Right lung (tissue), 5 donors: ENCODE measurements around the gene SP6. TPM values are rescaled to one million over a fixed set of nuclear protein-coding genes. Genes with fewer than 3 reads are reported as not detected.

Experiments used
- DNase-seq, 2 donors: peaks; one replicate each; pipeline ENCODE4 v3.0.0-alpha.2; 2013
- polyA plus RNA-seq, 5 donors: library from polyadenylated mRNA; unstranded; fragments of 120-200 nt; gene quantifications; one replicate each; pipeline versions ENCODE4 v1.2.1 to v1.2.3, GENCODE V29; 2013; ENCODE audit warnings: inconsistent platforms in 1 of 5, low replicate concordance in 1 of 5; ENCODE audit not compliant: insufficient read length in 5 of 5, insufficient read depth in 1 of 5

The SP6 gene
- polyA plus RNA-seq, 5 donors = 3.5 to 6.3 (median 4.3) TPM

DNA sequence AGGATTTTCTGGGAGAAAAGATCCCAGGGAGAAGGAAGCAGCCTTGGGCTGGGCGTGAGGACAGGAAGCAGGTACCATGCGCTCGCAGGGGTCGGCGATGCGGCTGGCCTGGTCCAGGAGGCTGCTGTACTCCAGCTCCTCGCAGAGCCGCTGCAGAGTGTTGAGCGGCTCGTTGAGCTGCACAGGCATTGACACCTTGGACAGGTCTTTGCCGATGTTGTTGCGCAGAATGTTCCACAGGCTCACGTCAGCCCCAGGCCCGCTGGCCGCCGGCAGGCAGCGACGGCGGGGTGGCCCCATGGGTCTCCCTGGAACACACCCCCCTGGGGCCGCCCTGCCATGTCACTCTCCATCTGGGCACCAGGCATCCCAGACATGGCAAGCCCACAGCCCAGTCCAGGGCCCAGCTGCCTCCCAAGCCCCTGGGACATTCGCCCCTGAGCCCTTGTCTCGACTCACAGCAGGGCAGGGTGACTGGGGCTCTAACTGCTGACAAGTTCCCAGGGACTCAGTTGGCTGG is 37.4 kb downstream of the SP6 start:
- no peak for DNase-seq

GRCh38 chr17:47813077-47813476 is 37.9 kb downstream of the SP6 start:
- no peak for DNase-seq

- DNase-seq = no peak
Measured at GRCh38 chr17:47812146-47812920, 38.6 kb downstream of the SP6 start.

GRCh38 chr17:47811709-47812108 is 39.3 kb downstream of the SP6 start:
- DNase-seq = no peak

GRCh38 chr17:47810901-47811635 is 39.9 kb downstream of the SP6 start:
- no peak for DNase-seq

- peak; percentile 57 to 59 for DNase-seq
Measured at GRCh38 chr17:47810200-47810821, 40.7 kb downstream of the SP6 start.

DNA sequence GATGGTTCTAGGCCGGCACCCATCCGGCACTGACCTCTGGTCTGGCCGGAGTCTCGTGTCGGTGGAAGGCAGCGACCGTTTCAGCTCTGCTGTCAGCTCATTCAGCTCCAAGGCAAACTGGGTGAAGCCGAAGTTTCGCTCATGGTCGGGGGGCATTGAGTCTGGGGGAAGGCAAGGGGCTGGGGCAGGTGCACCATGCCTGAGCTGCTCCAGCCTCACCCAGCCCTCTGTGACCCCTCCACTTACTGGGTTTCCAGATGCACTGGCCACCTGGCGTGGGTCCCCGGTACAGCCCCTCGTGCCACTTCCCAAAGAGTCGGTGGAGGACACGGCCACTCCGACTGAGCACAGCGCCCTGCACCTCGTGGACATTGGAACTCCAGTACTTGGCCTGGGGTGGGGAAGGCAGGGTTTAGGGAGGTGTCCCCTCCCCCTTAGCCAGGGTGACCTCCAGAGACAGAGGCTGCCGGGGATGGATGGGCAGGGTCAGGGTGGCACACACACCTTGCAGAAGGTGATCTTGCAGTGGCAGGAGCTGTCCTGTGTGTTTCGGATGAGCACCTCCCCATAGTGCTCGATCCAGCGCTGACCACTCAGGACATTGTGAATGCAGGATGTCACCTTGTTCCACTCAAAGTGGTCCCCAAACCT is 42.0 kb downstream of the SP6 start:
- no peak for DNase-seq

- DNase-seq = no peak
Measured at GRCh38 chr17:47808036-47808829, 42.7 kb downstream of the SP6 start.

DNA sequence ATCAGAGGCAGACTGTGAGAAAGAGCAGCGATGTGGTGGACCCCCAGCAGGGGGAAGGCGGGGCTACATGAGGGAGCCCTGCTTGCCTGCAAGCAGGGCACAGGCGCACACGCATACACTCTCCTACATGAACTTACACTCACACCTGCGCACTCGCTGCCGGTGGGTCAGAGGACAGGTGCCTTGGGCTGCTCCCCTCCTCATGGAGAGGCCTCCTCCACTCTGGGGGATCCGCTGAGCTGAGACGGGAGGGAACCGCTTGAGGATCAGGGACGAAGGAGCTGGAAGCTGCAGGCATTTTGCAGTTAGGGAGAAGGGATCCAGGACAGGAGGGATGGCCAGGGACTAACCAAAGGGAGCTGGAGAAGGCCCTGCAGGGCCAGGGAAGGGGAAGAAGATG is 43.5 kb downstream of the SP6 start:
- DNase-seq = no peak

DNA sequence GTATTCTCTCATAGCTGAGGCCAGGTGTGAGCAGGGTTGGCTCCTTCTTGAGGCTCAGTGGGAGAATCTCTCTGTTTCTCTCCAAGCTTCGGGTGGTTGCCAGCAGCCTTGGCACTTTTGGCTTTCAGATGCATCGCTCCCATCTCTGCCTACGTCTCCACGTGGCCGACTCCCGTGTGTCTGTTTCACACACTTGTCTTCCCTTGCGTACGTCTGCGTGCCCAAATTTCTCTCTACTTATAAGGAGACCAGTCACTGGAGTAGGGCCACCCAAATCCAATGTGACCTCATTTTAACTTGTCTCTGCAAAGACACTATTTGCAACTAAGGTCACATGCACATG is 44.1 kb downstream of the SP6 start:
- DNase-seq = no peak

DNA sequence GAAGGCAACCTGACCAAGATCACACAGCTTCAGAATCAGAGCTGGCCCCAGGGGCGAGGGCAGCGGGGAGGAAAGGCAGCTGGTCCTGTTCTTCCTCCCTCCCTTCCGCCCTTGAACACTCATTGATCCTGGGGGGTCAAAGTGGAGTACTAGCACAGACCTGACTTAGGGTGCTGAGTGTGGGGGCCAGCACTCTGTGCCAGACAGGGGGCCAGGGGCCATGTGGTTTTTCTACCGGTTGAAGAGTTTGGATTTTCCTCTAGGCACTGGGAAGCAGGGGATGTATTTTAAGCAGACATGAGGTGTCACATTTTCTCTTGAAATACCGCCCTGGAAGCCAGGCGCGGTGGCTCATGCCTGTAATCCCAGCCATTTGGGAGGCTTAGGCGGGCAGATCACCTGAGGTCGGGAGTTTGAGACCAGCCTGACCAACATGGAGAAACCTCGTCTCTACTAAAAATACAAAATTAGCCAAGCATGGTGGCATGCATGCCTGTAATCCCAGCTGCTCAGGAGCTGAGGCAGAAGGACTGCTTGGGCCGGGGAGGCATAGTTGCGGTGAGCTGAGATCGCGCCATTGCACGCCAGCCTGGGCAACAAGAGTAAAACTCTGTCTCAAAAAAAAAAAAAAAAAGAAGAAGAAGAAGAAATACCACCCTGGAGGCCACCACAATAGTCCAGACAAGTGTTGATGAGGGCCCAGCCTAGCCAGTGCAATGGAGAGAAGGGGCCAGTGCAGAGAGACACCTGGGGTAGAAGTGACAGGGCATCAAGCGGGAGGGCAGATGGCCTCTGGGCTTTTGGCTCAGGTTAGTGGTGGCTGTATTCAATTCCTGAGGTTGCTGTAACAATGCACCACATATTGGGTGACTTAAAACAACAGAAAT is 44.7 kb downstream of the SP6 start:
- DNase-seq = no peak

DNA sequence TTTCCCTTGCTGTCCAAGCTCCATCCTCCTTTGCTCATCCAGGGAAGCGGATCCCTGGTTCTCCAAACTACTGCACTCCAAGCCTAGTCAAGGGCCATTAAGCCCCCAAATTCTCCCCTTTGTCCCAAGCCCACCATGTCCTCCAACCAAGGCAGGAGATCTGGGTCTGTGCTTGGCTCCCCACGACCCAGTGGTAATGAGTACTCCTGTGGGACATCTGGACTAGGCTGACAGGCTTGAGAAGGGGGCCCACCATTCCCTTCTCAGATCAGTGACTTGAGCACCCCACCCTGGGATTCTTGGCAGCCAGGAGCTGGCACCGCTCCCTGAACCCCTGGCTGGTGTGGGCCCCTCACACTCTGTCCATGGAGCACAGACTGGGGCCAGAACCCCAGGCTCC is 46.5 kb downstream of the SP6 start:
- DNase-seq = no peak

- no peak for DNase-seq
Measured at GRCh38 chr17:47803751-47804150, 47.2 kb downstream of the SP6 start.

DNA sequence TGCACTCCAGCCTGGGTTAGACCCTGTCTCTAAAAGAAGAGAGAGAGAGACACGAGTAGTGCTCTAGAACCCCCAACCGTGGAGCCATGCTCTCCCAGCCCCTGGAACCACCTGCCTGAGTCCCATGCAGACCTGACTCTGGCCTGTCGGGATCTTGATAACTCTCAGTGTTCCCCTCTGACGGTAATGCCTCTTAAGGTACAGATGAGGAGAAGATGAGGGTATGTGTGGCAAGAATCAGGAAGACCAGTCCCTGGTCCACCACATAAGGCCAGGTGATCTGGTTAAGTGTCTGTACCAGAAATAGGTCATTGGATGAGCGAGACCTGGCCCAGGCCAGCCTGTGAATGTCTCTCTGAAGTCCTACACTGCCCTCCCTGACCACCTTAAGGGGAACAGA is 47.8 kb downstream of the SP6 start:
- no peak for DNase-seq

DNA sequence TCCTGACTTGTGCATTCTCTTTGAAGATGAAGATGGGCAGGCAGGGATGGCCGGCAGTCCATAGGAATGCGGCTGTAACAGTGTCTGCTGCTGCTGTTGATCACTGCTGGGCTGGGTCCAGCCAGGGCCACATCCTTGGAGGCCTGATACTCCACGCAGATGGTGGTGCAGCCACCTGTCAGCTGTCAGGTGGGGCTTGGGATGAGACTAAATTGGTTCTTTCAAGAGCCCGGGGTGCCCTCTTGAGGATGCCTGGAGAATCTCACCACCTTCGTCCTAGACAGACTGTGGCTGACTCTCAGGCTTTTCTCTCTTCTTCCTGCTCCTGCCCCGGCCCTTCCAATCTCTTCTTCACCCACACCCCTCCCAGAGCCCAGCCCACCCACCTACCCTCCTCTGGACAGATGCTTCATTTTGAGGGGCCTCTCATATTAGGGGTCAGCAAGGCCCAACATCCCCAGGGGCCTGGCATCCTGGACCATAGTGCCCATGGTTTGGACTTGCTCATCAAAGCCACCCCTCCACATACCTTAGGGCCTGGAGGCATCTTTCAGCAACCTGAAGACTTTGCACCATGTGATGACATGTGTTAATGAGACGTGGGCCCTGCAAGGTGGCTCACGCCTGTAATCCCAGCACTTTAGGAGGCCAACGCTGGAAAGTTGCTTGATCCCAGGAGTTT is 48.5 kb downstream of the SP6 start:
- no peak for DNase-seq

DNA sequence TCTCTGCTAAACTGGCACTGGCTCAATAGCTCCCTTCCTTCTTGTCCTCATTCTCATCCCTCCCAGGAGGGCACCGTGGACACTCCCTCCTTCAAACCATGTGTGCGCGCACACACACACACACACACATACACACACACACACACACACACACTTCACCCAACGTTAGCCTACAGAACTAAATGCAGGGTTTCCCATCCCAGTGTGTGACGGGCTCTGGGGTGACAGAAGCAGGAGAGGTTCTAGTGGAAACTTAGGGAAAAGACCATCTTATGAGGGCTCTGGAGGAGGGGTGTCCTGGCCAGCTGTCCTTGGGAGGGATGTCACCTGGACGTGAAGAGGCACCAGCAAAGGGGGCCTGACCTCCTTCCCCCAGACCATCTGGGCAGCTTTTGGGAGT is 49.1 kb downstream of the SP6 start:
- DNase-seq = no peak

DNA sequence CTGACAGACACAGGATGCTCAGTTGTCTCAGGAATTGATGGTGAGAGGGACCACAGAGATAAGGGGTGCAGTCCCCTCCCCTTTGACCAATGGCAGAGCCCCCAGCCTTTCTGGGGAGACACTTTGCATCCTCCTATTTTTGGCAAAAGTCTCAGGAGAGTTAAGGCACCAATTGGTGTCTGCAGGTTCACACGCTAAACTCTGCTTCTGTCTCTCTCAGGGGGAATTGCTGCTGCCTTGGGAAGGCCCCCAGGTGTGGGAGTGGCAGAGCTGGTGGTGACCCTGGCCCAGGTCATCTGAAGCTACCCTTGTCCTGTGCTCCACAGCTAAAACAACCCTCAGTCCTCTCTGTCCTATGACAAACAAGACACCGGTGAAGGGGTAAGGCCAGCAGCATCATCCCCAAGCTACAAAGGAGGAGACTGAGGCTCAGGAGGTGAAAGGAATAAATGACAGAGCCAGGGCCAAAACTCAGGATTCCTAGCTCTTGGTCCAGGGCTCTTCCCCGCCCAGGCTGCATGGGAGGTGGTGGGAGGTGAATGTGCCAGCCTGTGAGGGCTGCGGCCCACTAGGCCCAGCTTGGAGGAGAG is 49.7 kb downstream of the SP6 start:
- DNase-seq = no peak

GRCh38 chr17:47800686-47801085 is 50.3 kb downstream of the SP6 start:
- no peak for DNase-seq

GRCh38 chr17:47797797-47798196 is 53.2 kb downstream of the SP6 start:
- no peak for DNase-seq
